ENCODE results near the gene TTC9.

- TF ChIP-seq POLR2AphosphoS5 (IDR thresholded peaks at IDR 0.05) (no peak), CTCF (IDR thresholded peaks at IDR 0.05) (no peak), POLR2A (IDR thresholded peaks at IDR 0.05) (no peak), EP300 (IDR thresholded peaks at IDR 0.05) (no peak)
Observed at GRCh38 chr14:70602254-70602653, 39.5 kb upstream of the TTC9 start.
